HepG2 (cell line): ENCODE measurements around the gene CLDN9. TPM values are rescaled to one million over a fixed set of nuclear protein-coding genes. Genes with fewer than 3 reads are reported as not detected.

Experiments
- ATF5 ChIP-seq: sonication (generic); formaldehyde crosslinking; IDR thresholded peaks from 2 replicates; pipeline ENCODE4 v1.4.0; 2020; ENCODE audit warnings: mild to moderate bottlenecking, low read depth, missing genetic modification reagents
- CAMTA2 ChIP-seq: sonication (generic); formaldehyde crosslinking; IDR thresholded peaks from 2 replicates; pipeline ENCODE4 v1.4.0; 2020; ENCODE audit warnings: mild to moderate bottlenecking, missing genetic modification reagents, borderline replicate concordance
- HDAC1 ChIP-seq: sonication (generic); formaldehyde crosslinking; IDR thresholded peaks from 2 replicates; pipeline ENCODE4 v1.5.1; 2020; ENCODE audit warnings: mild to moderate bottlenecking, missing genetic modification reagents
- KMT2B ChIP-seq: IDR thresholded peaks from 2 replicates; pipeline ENCODE4 v1.6.1; 2016; ENCODE audit warnings: missing genetic modification reagents, missing compliant biosample characterization
- MBNL3 ChIP-seq: fragments of 250-450 bp; sonication (Bioruptor Pico); conservative IDR thresholded peaks from 2 replicates; pipeline ENCODE4 v1.8.0; 2022; ENCODE audit warnings: mild to moderate bottlenecking, inconsistent platforms
- NPAS2 ChIP-seq: sonication (generic); formaldehyde crosslinking; IDR thresholded peaks from 2 replicates; pipeline ENCODE4 v1.8.0; 2022; ENCODE audit warnings: mild to moderate bottlenecking, missing genetic modification reagents, borderline replicate concordance
- RBM22 ChIP-seq: fragments of 200-400 bp; formaldehyde crosslinking; optimal IDR thresholded peaks from 2 replicates; pipeline ENCODE3; 2017; ENCODE audit warnings: mild to moderate bottlenecking, low read length, moderate library complexity
- RFX1 ChIP-seq: fragments of 450-650 bp; IDR thresholded peaks from 2 replicates; pipeline ENCODE4 v1.6.1; 2017
- SMAD9 ChIP-seq: sonication (generic); formaldehyde crosslinking; IDR thresholded peaks from 2 replicates; pipeline ENCODE4 v1.5.1; 2020; ENCODE audit warnings: mild to moderate bottlenecking, missing genetic modification reagents
- SP140L ChIP-seq: sonication (generic); formaldehyde crosslinking; IDR thresholded peaks from 2 replicates; pipeline ENCODE4 v1.4.0; 2020; ENCODE audit warnings: missing genetic modification reagents, borderline replicate concordance
- THAP11 ChIP-seq: IDR thresholded peaks from 2 replicates; pipeline ENCODE4 v1.6.1; 2016; ENCODE audit warnings: missing biosample characterization, missing genetic modification reagents
- XBP1 ChIP-seq: sonication (generic); formaldehyde crosslinking; IDR thresholded peaks from 2 replicates; pipeline ENCODE4 v1.5.0; 2020; ENCODE audit warnings: missing genetic modification reagents
- ZMYM4 ChIP-seq: sonication (generic); formaldehyde crosslinking; IDR thresholded peaks from 2 replicates; pipeline ENCODE4 v1.8.1; 2023; ENCODE audit warnings: mild to moderate bottlenecking, missing genetic modification reagents
- ZNF318 ChIP-seq: sonication (generic); formaldehyde crosslinking; IDR thresholded peaks from 2 replicates; pipeline ENCODE4 v1.4.0; 2020; ENCODE audit warnings: mild to moderate bottlenecking, missing genetic modification reagents
- ZNF777 ChIP-seq: sonication (generic); formaldehyde crosslinking; IDR thresholded peaks from 2 replicates; pipeline ENCODE4 v1.4.0; 2020; ENCODE audit warnings: missing genetic modification reagents
- polyA plus RNA-seq, 8 experiments: library from polyadenylated mRNA; depleted of rRNA in 3 of 8; stranded (reverse) in 7 of 8; unstranded in 1 of 8; fragments of >200 nt; fragmentation: Illumina TruSeq in 4 of 8; extraction: Trizol in 4 of 8; gene quantifications; 2 replicates each; pipeline versions ENCODE4 v1.2.1 to v1.2.3, GENCODE V29; 2011 to 2016; ENCODE audit warnings: low read depth in 4 of 8, missing spikeins in 1 of 8, mixed read lengths in 1 of 8; ENCODE audit not compliant: insufficient read depth in 1 of 8
- total RNA-seq, 5 experiments: library from RNA; depleted of rRNA; stranded (reverse); fragments of >200 nt; fragmentation: Illumina TruSeq; extraction: Trizol; gene quantifications; 2 replicates each; pipeline ENCODE4 v1.2.3, GENCODE V29; 2016; ENCODE audit warnings: low read depth in 1 of 5
- TF ChIP-seq, protein P1 (sequence below): sonication (generic); formaldehyde crosslinking; IDR thresholded peaks from 2 replicates; pipeline ENCODE4 v1.8.0; 2022; ENCODE audit warnings: mild to moderate bottlenecking, missing genetic modification reagents, moderate library complexity
- TF ChIP-seq, protein P2 (sequence below): IDR thresholded peaks from 2 replicates; pipeline ENCODE4 v1.6.1; 2016; ENCODE audit warnings: control low read depth
- TF ChIP-seq, protein P3 (sequence below): sonication (generic); formaldehyde crosslinking; IDR thresholded peaks from 2 replicates; pipeline ENCODE4 v1.5.1; 2020; ENCODE audit warnings: mild to moderate bottlenecking, missing genetic modification reagents, moderate library complexity

CLDN9 gene
- total and polyA plus RNA-seq, 2 of the 13 experiments (the other 11 are each of a cell fraction or from before 2014, with no cell fraction given) = 0.15 to 0.26 TPM

- no peak; the same call in 1 of the 2 replicates for TF ChIP-seq HDAC1 (CRISPR knock-in tag)
- TF ChIP-seq THAP11 (CRISPR knock-in tag) = peak; percentile 62
- no peak; the same call in 1 of the 2 replicates for TF ChIP-seq ZNF318 (CRISPR knock-in tag)
- TF ChIP-seq, protein P1, sequence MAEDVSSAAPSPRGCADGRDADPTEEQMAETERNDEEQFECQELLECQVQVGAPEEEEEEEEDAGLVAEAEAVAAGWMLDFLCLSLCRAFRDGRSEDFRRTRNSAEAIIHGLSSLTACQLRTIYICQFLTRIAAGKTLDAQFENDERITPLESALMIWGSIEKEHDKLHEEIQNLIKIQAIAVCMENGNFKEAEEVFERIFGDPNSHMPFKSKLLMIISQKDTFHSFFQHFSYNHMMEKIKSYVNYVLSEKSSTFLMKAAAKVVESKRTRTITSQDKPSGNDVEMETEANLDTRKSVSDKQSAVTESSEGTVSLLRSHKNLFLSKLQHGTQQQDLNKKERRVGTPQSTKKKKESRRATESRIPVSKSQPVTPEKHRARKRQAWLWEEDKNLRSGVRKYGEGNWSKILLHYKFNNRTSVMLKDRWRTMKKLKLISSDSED (CRISPR knock-in tag) = no peak
- no peak for TF ChIP-seq XBP1 (CRISPR knock-in tag)
- TF ChIP-seq, protein P2, sequence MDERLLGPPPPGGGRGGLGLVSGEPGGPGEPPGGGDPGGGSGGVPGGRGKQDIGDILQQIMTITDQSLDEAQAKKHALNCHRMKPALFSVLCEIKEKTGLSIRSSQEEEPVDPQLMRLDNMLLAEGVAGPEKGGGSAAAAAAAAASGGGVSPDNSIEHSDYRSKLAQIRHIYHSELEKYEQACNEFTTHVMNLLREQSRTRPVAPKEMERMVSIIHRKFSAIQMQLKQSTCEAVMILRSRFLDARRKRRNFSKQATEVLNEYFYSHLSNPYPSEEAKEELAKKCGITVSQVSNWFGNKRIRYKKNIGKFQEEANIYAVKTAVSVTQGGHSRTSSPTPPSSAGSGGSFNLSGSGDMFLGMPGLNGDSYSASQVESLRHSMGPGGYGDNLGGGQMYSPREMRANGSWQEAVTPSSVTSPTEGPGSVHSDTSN = no peak
- TF ChIP-seq MBNL3 (CRISPR knock-in tag) = no peak
- TF ChIP-seq CAMTA2 = peak; percentile 30; the same call in 1 of the 2 replicates
- peak; percentile 70; the same call in 1 of the 2 replicates for TF ChIP-seq ZMYM4 (CRISPR knock-in tag)
- no peak for TF ChIP-seq SMAD9 (CRISPR knock-in tag)
- TF ChIP-seq ATF5 (CRISPR knock-in tag) = peak; percentile 89
- TF ChIP-seq, protein P3, sequence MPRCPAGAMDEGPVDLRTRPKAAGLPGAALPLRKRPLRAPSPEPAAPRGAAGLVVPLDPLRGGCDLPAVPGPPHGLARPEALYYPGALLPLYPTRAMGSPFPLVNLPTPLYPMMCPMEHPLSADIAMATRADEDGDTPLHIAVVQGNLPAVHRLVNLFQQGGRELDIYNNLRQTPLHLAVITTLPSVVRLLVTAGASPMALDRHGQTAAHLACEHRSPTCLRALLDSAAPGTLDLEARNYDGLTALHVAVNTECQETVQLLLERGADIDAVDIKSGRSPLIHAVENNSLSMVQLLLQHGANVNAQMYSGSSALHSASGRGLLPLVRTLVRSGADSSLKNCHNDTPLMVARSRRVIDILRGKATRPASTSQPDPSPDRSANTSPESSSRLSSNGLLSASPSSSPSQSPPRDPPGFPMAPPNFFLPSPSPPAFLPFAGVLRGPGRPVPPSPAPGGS = peak; percentile 52; the same call in 1 of the 2 replicates
- no peak for TF ChIP-seq KMT2B (CRISPR knock-in tag)
- no peak for TF ChIP-seq NPAS2 (CRISPR knock-in tag)
- TF ChIP-seq RFX1 = no peak
- no peak for TF ChIP-seq RBM22
- TF ChIP-seq ZNF777 (CRISPR knock-in tag) = peak; percentile 27; the same call in 1 of the 2 replicates
- TF ChIP-seq SP140L (CRISPR knock-in tag) = no peak
Measured at GRCh38 chr16:3059041-3059722, 46.5 kb downstream of the CLDN9 start (continued).
